ENCODE measurements around the gene FAM120AOS. TPM values are rescaled to one million over a fixed set of nuclear protein-coding genes. Genes with fewer than 3 reads are reported as not detected.

The FAM120AOS gene
- polyA plus RNA-seq, 2 of the 4 experiments (the other 2 are of a cell fraction): 37.1 to 85.3 TPM

DNA sequence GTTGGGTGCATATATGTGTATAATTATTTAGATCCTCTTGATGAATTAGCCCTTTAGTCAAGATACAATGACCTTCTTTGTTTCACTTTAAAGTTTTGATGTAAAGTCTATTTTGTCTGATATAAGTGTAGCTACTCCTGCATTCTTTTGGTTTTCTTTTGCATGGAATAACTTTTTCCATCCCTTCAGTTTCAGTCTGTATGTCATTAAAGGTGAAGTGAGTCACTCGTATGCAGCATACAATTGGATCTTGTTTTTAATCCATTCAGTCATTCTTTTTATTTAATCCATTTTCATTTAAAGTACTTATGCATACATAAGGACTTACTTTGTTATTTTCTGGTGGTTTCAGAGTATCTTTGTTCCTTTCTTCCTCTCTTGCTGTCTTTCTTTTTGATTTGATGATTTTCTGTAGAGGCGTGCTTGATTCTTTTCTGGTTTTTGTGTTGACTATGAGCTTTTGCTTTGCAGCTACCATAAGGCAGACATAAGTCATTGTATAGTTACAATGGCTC is 38.1 kb downstream of the FAM120AOS start:
- TF ChIP-seq, protein P1, sequence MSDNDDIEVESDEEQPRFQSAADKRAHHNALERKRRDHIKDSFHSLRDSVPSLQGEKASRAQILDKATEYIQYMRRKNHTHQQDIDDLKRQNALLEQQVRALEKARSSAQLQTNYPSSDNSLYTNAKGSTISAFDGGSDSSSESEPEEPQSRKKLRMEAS (IDR thresholded peaks at IDR 0.05): no peak
- TF ChIP-seq, protein P2, sequence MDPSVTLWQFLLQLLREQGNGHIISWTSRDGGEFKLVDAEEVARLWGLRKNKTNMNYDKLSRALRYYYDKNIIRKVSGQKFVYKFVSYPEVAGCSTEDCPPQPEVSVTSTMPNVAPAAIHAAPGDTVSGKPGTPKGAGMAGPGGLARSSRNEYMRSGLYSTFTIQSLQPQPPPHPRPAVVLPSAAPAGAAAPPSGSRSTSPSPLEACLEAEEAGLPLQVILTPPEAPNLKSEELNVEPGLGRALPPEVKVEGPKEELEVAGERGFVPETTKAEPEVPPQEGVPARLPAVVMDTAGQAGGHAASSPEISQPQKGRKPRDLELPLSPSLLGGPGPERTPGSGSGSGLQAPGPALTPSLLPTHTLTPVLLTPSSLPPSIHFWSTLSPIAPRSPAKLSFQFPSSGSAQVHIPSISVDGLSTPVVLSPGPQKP (IDR thresholded peaks at IDR 0.05; ENCODE audit: low read depth, low read length): no peak
- TF ChIP-seq EP300 (IDR thresholded peaks at IDR 0.05) (no peak), GATA3 (IDR thresholded peaks at IDR 0.05; ENCODE audit: borderline replicate concordance) (no peak), CBX8 (IDR thresholded peaks at IDR 0.05) (no peak), ZNF302 (CRISPR knock-in tag; IDR thresholded peaks at IDR 0.05) (no peak), TFCP2L1 (CRISPR knock-in tag; IDR thresholded peaks at IDR 0.05) (no peak), MAFK (IDR thresholded peaks at IDR 0.05; ENCODE audit: partially characterized antibody) (no peak), RFX5 (IDR thresholded peaks at IDR 0.05) (no peak), HDAC2 (IDR thresholded peaks at IDR 0.05) (no peak), KDM5A (IDR thresholded peaks at IDR 0.05) (no peak), FOSL2 (IDR thresholded peaks at IDR 0.05) (no peak), FOSL2 (CRISPR knock-in tag; IDR thresholded peaks at IDR 0.05) (no peak), MYC (IDR thresholded peaks at IDR 0.05; ENCODE audit: borderline replicate concordance, low read length) (no peak), ZFP36 (IDR thresholded peaks at IDR 0.05; ENCODE audit: borderline replicate concordance, partially characterized antibody) (no peak), RNF2 (IDR thresholded peaks at IDR 0.05; ENCODE audit: borderline replicate concordance, low read depth) (no peak), KDM1A (IDR thresholded peaks at IDR 0.05; ENCODE audit: low read depth) (no peak)
- TF ChIP-seq, protein P3, sequence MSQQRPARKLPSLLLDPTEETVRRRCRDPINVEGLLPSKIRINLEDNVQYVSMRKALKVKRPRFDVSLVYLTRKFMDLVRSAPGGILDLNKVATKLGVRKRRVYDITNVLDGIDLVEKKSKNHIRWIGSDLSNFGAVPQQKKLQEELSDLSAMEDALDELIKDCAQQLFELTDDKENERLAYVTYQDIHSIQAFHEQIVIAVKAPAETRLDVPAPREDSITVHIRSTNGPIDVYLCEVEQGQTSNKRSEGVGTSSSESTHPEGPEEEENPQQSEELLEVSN (IDR thresholded peaks at IDR 0.05; ENCODE audit: borderline replicate concordance, low read depth): no peak
- TF ChIP-seq, protein P4, sequence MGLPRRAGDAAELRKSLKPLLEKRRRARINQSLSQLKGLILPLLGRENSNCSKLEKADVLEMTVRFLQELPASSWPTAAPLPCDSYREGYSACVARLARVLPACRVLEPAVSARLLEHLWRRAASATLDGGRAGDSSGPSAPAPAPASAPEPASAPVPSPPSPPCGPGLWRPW (IDR thresholded peaks at IDR 0.05): no peak
- TF ChIP-seq, protein P5, sequence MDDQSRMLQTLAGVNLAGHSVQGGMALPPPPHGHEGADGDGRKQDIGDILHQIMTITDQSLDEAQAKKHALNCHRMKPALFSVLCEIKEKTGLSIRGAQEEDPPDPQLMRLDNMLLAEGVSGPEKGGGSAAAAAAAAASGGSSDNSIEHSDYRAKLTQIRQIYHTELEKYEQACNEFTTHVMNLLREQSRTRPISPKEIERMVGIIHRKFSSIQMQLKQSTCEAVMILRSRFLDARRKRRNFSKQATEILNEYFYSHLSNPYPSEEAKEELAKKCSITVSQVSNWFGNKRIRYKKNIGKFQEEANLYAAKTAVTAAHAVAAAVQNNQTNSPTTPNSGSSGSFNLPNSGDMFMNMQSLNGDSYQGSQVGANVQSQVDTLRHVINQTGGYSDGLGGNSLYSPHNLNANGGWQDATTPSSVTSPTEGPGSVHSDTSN (IDR thresholded peaks at IDR 0.05): no peak
- WGBS (ENCODE audit: missing lambda C conversion rate): 77% methylated on average over 2 of the region's 2 CpGs
- FAIRE-seq (no peak), ATAC-seq (no peak), DNase-seq (ENCODE audit: low read depth in 1 of 2, low spot score in 1 of 2) (no peak)
- H3K9me3 ChIP-seq: peaks cover 46% of the 10 kb centered on the region; the same call in 2 of the 3 replicates
- no peak overlapping the region for H3K27ac ChIP-seq
- no peak overlapping the region for H3K4me2 ChIP-seq
- no peak overlapping the region for H3K4me3 ChIP-seq
- no peaks in the 10 kb centered on the region for H3K4me1 ChIP-seq
- CTCF ChIA-PET: no interaction called here
- POLR2A ChIA-PET: no interaction called here

DNA sequence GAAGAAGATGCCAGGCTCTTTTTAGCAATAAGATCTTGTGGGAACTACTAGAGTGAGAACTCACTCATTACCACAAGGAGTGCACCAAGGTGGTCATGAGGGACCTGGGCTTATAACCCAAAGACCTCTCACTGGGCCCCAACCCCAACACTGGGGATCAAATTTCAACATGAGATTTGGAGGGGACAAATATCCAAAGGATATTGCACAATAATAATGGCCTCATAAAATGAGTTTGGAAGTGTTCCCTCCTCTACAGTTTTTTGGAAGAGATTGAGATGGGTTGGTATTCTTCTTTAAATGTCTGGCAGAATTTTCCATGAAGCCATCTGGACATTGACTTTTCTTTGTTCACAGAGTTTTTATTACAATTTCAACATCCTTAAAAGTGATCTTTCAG is 39.9 kb downstream of the FAM120AOS start:
- ChIA-PET POLR2A (no interaction called here), CTCF (no interaction called here)
- Histone ChIP-seq H3K4me3 (no peak overlapping the region), H3K9me3 (peaks cover 31% of the 10 kb centered on the region; the same call in 2 of the 3 replicates), H3K27ac (no peak overlapping the region), H3K4me2 (no peak overlapping the region), H3K4me1 (no peaks in the 10 kb centered on the region)
- ATAC-seq (no peak), FAIRE-seq (no peak), DNase-seq (ENCODE audit: low read depth in 1 of 2, low spot score in 1 of 2) (no peak)
- TF ChIP-seq FOXS1 (CRISPR knock-in tag; IDR thresholded peaks at IDR 0.05): no peak
- TF ChIP-seq RAD21 (conservative IDR thresholded peaks at IDR 0.05 in 1 of 2, IDR thresholded peaks at IDR 0.05 in 1 of 2): no peak
- TF ChIP-seq, protein P4 (IDR thresholded peaks at IDR 0.05): no peak
- no peak for TF ChIP-seq MAZ (IDR thresholded peaks at IDR 0.05; ENCODE audit: borderline replicate concordance, low read depth, low read length)
- TF ChIP-seq HOXA7 (CRISPR knock-in tag; IDR thresholded peaks at IDR 0.05): no peak
- TF ChIP-seq MYC (IDR thresholded peaks at IDR 0.05; ENCODE audit: borderline replicate concordance, low read length): no peak
- no peak for TF ChIP-seq HDAC2 (IDR thresholded peaks at IDR 0.05)
- TF ChIP-seq, protein P6, sequence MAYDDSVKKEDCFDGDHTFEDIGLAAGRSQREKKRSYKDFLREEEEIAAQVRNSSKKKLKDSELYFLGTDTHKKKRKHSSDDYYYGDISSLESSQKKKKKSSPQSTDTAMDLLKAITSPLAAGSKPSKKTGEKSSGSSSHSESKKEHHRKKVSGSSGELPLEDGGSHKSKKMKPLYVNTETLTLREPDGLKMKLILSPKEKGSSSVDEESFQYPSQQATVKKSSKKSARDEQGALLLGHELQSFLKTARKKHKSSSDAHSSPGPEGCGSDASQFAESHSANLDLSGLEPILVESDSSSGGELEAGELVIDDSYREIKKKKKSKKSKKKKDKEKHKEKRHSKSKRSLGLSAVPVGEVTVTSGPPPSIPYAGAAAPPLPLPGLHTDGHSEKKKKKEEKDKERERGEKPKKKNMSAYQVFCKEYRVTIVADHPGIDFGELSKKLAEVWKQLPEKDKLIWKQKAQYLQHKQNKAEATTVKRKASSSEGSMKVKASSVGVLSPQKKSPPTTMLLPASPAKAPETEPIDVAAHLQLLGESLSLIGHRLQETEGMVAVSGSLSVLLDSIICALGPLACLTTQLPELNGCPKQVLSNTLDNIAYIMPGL (CRISPR knock-in tag; IDR thresholded peaks at IDR 0.05; ENCODE audit: borderline replicate concordance): no peak
- no peak for TF ChIP-seq FOSL2 (IDR thresholded peaks at IDR 0.05)
- TF ChIP-seq FOSL2 (CRISPR knock-in tag; IDR thresholded peaks at IDR 0.05): no peak
- no peak for TF ChIP-seq GATA3 (IDR thresholded peaks at IDR 0.05; ENCODE audit: borderline replicate concordance)
- TF ChIP-seq, protein P2 (IDR thresholded peaks at IDR 0.05; ENCODE audit: low read depth, low read length): no peak
- no peak for TF ChIP-seq JUN (IDR thresholded peaks at IDR 0.05)
- no peak for TF ChIP-seq RCOR1 (IDR thresholded peaks at IDR 0.05; ENCODE audit: low read depth, low read length)
- TF ChIP-seq MAFK (IDR thresholded peaks at IDR 0.05; ENCODE audit: partially characterized antibody): no peak
- TF ChIP-seq CHD4 (IDR thresholded peaks at IDR 0.05; ENCODE audit: borderline replicate concordance): no peak
- TF ChIP-seq, protein P1 (IDR thresholded peaks at IDR 0.05): no peak
- no peak for TF ChIP-seq FOSB (CRISPR knock-in tag; IDR thresholded peaks at IDR 0.05)
- no peak for TF ChIP-seq KDM1A (IDR thresholded peaks at IDR 0.05; ENCODE audit: low read depth)
